B cell (primary cell): ENCODE results near the gene ACOT11. TPM values are rescaled to one million over a fixed set of nuclear protein-coding genes. Genes with fewer than 3 reads are reported as not detected.

ENCODE experiments used
- ATAC-seq: fragments of 200-7000 bp; cut with Tn5 transposase; one replicate; pipeline ENCODE4 v1.10.0; 2021; ENCODE audit warnings: low read depth, mild to moderate bottlenecking, moderate number of reproducible peaks, moderate library complexity
- CTCF ChIA-PET: fragments of 350-600 bp; sonication (Branson Sonifier 250); formaldehyde crosslinking; loops from one replicate; lab custom pipeline; 2021; ENCODE audit warnings: antibody characterized with exemption, inconsistent platforms; lab: Charles Lee
- POLR2A ChIA-PET: fragments of 350-600 bp; sonication (Branson Sonifier 250); formaldehyde crosslinking; loops from one replicate; lab custom pipeline; 2021; ENCODE audit warnings: antibody characterized with exemption; lab: Charles Lee
- DNase-seq: peaks from one replicate; pipeline ENCODE4 v3.0.0; 2013
- H2AFZ ChIP-seq: 2 replicates; pipeline ENCODE4 v1.6.1; 2012; ENCODE audit warnings: mild to moderate bottlenecking, low read depth, low read length; ENCODE audit not compliant: insufficient read depth, poor library complexity, severe bottlenecking
- H3K27ac ChIP-seq, 2 donors: 1 replicate in 1 of 2; 2 replicates in 1 of 2; pipeline ENCODE4 v1.5.1; 2012 to 2013; ENCODE audit warnings: low read length in 2 of 2, mild to moderate bottlenecking in 2 of 2, moderate library complexity in 1 of 2
- H3K27me3 ChIP-seq, 4 experiments: fragments of 200-600 bp in 1 of 4; sonication (generic) in 1 of 4; replicated peaks in 1 of 4; 1 replicate in 2 of 4; 2 replicates in 2 of 4; pipeline versions ENCODE4 v1.6.1 to v1.7.0; 2013 to 2016; ENCODE audit warnings: low read length in 3 of 4, mild to moderate bottlenecking in 2 of 4, mixed read lengths in 1 of 4, moderate library complexity in 1 of 4; ENCODE audit not compliant: insufficient read depth in 4 of 4, control insufficient read depth in 3 of 4; ENCODE audit errors: control extremely low read depth in 1 of 4
- H3K36me3 ChIP-seq, 2 experiments: replicated peaks in 1 of 2; 1 replicate in 1 of 2; 2 replicates in 1 of 2; pipeline versions ENCODE4 v1.6.1 to v1.7.1; 2013; ENCODE audit warnings: low read length in 1 of 2; ENCODE audit not compliant: insufficient read depth in 2 of 2, control insufficient read depth in 1 of 2; ENCODE audit errors: control extremely low read depth in 1 of 2, extremely low read depth in 1 of 2
- H3K4me1 ChIP-seq, 2 donors: fragments of 200-600 bp in 1 of 2; sonication (generic) in 1 of 2; 1 replicate in 1 of 2; 2 replicates in 1 of 2; pipeline versions ENCODE4 v1.5.1 to v1.6.1; 2013 to 2017; ENCODE audit warnings: low read length in 2 of 2; ENCODE audit not compliant: control insufficient read depth in 2 of 2, insufficient read depth in 2 of 2
- H3K4me2 ChIP-seq: replicated peaks from 2 replicates; pipeline ENCODE3; 2012; ENCODE audit warnings: mild to moderate bottlenecking, low read depth, low read length; ENCODE audit not compliant: poor library complexity, severe bottlenecking
- H3K4me3 ChIP-seq, 5 experiments: fragments of 200-600 bp in 1 of 5; sonication (generic) in 1 of 5; 1 replicate in 3 of 5; 2 replicates in 2 of 5; pipeline versions ENCODE4 v1.5.1 to v1.7.0; 2011 to 2016; ENCODE audit warnings: low read length in 4 of 5, mild to moderate bottlenecking in 4 of 5, low read depth in 2 of 5, control low read depth in 1 of 5, moderate library complexity in 1 of 5; ENCODE audit not compliant: insufficient read depth in 1 of 5; ENCODE audit errors: control extremely low read depth in 1 of 5, extremely low read depth in 1 of 5
- H3K79me2 ChIP-seq: fragments of 200-600 bp; sonication (generic); one replicate; pipeline ENCODE4 v1.6.0; 2016; ENCODE audit warnings: low read length; ENCODE audit not compliant: control insufficient read depth, insufficient read depth
- H3K9ac ChIP-seq: fragments of 200-600 bp; sonication (generic); 2 replicates; pipeline ENCODE4 v1.6.1; 2017; ENCODE audit warnings: mild to moderate bottlenecking, low read length, moderate library complexity
- H3K9me3 ChIP-seq, 3 donors: one replicate each; pipeline versions ENCODE4 v1.6.1 to v1.7.1; 2013; ENCODE audit warnings: low read length in 2 of 3; ENCODE audit not compliant: control insufficient read depth in 2 of 3, insufficient read depth in 1 of 3; ENCODE audit errors: control extremely low read depth in 1 of 3
- H4K20me1 ChIP-seq: 2 replicates; pipeline ENCODE4 v1.6.0; 2012; ENCODE audit warnings: mild to moderate bottlenecking, low read length; ENCODE audit not compliant: insufficient read depth, control insufficient read depth, poor library complexity, severe bottlenecking
- H3K27ac Mint-ChIP-seq: one replicate; pipeline ENCODE4 v1.8.0; 2021; ENCODE audit warnings: mixed read lengths
- H3K27me3 Mint-ChIP-seq: one replicate; pipeline ENCODE4 v1.8.0; 2021; ENCODE audit warnings: mixed read lengths
- H3K4me1 Mint-ChIP-seq: one replicate; pipeline ENCODE4 v1.8.0; 2021; ENCODE audit warnings: mixed read lengths
- H3K4me3 Mint-ChIP-seq: one replicate; pipeline ENCODE4 v1.8.0; 2021; ENCODE audit warnings: mixed read lengths
- H3K9me3 Mint-ChIP-seq: one replicate; pipeline ENCODE4 v1.8.0; 2022; ENCODE audit warnings: mixed read lengths; ENCODE audit not compliant: insufficient read depth
- EZH2 ChIP-seq: IDR thresholded peaks from 2 replicates; pipeline ENCODE4 v1.6.1; 2012; ENCODE audit warnings: borderline replicate concordance, low read depth, mild to moderate bottlenecking, moderate library complexity, low read length; ENCODE audit not compliant: insufficient read depth, poor library complexity, severe bottlenecking
- WGBS: methylation state at CpG from one replicate; pipeline ENCODE4 v1.1.5; 2013; ENCODE audit warnings: missing lambda C conversion rate; ENCODE audit not compliant: insufficient coverage; 5-methylcytosine and 5-hydroxymethylcytosine counted together
- intact Hi-C: fragments of 100-400 bp; cut with micrococcal nuclease; formaldehyde crosslinking; loops from one replicate; pipeline ENCODE4 v1.10.0; 2022
- polyA plus RNA-seq: library from polyadenylated mRNA; depleted of rRNA; stranded (reverse); fragments of >200 nt; gene quantifications from 2 replicates; pipeline ENCODE4 v1.2.3, GENCODE V29; 2012
- total RNA-seq, 2 donors: library from RNA; stranded (reverse); fragments of 120-200 nt in 1 of 2; gene quantifications; 1 replicate in 1 of 2; 2 replicates in 1 of 2; pipeline versions ENCODE4 v1.2.3 to v1.2.4, GENCODE V29; 2013 to 2022
- TF ChIP-seq, protein P1 (sequence below): fragments of 200-600 bp; IDR thresholded peaks from one replicate; pipeline ENCODE4 v1.8.0; 2022; ENCODE audit warnings: antibody characterized with exemption, mild to moderate bottlenecking

ACOT11 gene
- total and polyA plus RNA-seq, 2 donors (not counting 1 experiment from before 2014, with no cell fraction given) = 0.03 to 0.07 TPM

DNA sequence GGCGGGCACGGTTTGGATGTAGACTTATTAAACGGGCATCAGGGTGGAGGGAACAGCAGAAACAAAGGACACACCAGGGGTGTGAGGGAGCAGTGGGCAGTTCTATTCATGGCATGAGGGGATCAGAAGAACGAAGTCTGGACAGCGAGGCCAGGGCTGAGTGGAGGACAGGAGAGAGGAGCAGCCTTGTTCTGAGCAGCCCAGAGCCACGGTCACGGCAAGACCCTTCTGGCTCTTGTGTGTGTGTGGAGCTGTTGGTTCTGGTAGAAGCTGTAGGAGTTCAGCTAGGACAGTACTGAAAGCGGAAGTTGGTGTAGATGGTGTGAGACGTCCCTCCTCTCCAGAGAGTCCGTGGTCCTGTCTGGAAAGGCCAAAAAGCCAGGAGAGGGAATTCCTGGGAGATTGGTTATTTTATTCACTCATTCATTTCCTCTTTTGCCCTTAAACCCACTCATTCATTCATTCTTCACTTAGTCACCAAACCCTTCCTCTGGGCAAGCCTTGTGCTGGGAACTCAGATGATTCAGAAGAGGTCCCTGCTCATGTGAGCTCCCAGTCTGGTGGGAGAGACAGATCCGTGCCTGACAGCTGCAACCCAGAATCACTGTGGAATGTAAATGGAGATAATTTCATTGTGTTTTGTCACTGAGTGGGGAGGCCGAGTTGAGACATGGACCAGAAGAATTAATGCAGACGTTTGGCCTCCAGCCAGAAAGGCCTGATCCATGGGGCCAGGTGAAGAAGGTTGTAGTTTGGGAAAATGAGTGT, 4.1 kb upstream of the ACOT11 start:
- intact Hi-C loops = no loop called here
- Histone ChIP-seq H3K9ac (no peak overlapping the region), H3K9me3 (peaks cover 0 to 5% (median 0%) of the 10 kb centered on the region in 3 donors), H3K4me1 (peaks cover 11 to 12% of the 10 kb centered on the region in 2 donors), H2AFZ (no peak overlapping the region), H3K4me2 (no peak overlapping the region), H3K36me3 (no peaks in the 10 kb centered on the region), H3K27ac (no peak overlapping the region), H3K79me2 (no peaks in the 10 kb centered on the region), H3K4me3 (no peak overlapping the region), H4K20me1 (no peaks in the 10 kb centered on the region), H3K27me3 (peaks cover 0 to 24% (median 6%) of the 10 kb centered on the region in 4 experiments)
- Mint-ChIP-seq H3K27me3 (peaks cover 45% of the 10 kb centered on the region), H3K9me3 (no peaks in the 10 kb centered on the region), H3K27ac (no peak overlapping the region), H3K4me1 (peaks cover 14% of the 10 kb centered on the region), H3K4me3 (peak overlapping the region; percentile 4)
- WGBS = 95% methylated on average over 10 of the region's 13 CpGs
- ATAC-seq = no peak
- ChIA-PET POLR2A (no interaction called here), CTCF (no interaction called here)
- TF ChIP-seq, protein P1, sequence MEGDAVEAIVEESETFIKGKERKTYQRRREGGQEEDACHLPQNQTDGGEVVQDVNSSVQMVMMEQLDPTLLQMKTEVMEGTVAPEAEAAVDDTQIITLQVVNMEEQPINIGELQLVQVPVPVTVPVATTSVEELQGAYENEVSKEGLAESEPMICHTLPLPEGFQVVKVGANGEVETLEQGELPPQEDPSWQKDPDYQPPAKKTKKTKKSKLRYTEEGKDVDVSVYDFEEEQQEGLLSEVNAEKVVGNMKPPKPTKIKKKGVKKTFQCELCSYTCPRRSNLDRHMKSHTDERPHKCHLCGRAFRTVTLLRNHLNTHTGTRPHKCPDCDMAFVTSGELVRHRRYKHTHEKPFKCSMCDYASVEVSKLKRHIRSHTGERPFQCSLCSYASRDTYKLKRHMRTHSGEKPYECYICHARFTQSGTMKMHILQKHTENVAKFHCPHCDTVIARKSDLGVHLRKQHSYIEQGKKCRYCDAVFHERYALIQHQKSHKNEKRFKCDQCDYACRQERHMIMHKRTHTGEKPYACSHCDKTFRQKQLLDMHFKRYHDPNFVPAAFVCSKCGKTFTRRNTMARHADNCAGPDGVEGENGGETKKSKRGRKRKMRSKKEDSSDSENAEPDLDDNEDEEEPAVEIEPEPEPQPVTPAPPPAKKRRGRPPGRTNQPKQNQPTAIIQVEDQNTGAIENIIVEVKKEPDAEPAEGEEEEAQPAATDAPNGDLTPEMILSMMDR = no peak
- TF ChIP-seq EZH2 = no peak
- DNase-seq = no peak

DNA sequence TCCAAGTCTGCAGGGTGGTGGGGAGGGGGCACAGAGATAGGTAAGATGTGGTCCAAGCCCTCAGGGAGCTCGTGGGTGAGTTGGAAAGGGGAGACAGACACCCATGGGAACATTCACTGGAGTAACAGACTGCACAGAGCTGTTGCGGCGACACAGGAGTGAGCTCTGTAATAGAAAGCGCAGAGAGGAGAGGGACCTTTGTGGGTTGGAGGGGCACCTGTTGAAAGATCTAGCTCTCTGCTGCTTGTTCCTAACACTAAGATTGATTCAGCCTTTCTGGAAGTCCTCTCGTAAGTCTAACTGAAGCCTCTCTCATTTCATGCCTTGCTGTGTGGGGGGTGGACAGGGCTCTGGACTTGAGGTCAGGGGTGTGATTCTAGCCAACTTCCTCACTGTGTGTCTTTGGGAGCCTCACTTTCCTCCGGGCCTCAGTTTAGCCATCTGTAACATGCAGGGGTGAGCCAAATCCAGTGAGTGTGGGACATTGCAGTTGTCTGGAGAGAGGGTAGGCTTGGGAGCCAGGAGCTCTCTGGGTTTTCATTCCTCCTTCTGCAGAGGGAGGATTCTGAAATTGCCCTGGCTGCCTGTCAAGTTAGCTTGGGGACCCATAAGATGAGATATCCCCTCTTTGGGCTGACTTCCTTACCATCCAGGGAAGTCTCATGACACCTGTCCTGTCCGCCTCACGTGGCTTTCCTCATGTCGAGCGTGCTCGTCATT, 2.0 kb upstream of the ACOT11 start:
- no peak overlapping the region for H2AFZ ChIP-seq

More for the DNA sequence above, 2.0 kb upstream of the ACOT11 start:
- ATAC-seq (no peak), DNase-seq (no peak)
- WGBS = 84% methylated on average over 9 of the region's 11 CpGs
- Histone ChIP-seq H3K4me3 (no peak overlapping the region), H3K4me2 (no peak overlapping the region), H3K79me2 (no peaks in the 10 kb centered on the region), H3K27me3 (peaks cover 0 to 19% (median 6%) of the 10 kb centered on the region in 4 experiments), H3K9ac (no peak overlapping the region), H3K36me3 (no peaks in the 10 kb centered on the region), H3K4me1 (peaks cover 11 to 12% of the 10 kb centered on the region in 2 donors), H3K9me3 (peaks cover 0 to 5% (median 0%) of the 10 kb centered on the region in 3 donors), H4K20me1 (no peaks in the 10 kb centered on the region), H3K27ac (no peak overlapping the region)
- no peak overlapping the region for H3K4me3 Mint-ChIP-seq
- TF ChIP-seq EZH2 = no peak
- TF ChIP-seq, protein P1 = no peak
- POLR2A ChIA-PET = no interaction called here
- intact Hi-C loops = no loop called here
- CTCF ChIA-PET = no interaction called here
- no peak overlapping the region for H3K27ac Mint-ChIP-seq
- H3K4me1 Mint-ChIP-seq = peaks cover 14% of the 10 kb centered on the region
- H3K9me3 Mint-ChIP-seq = no peaks in the 10 kb centered on the region
- H3K27me3 Mint-ChIP-seq = peaks cover 50% of the 10 kb centered on the region
